Kidney epithelial cell (primary cell): ENCODE results near the gene SLC30A7. TPM values are rescaled to one million over a fixed set of nuclear protein-coding genes. Genes with fewer than 3 reads are reported as not detected.

Experiments used
- DNase-seq: peaks from one replicate; pipeline ENCODE4 v3.0.0-alpha.2; 2010; ENCODE audit warnings: low read depth
- H3K27me3 ChIP-seq: 2 replicates; pipeline ENCODE4 v1.6.0; 2011; ENCODE audit warnings: low read length; ENCODE audit not compliant: control insufficient read depth, insufficient read depth
- H3K36me3 ChIP-seq: 2 replicates; pipeline ENCODE4 v1.5.1; 2011; ENCODE audit warnings: low read length; ENCODE audit not compliant: control insufficient read depth, insufficient read depth
- H3K4me3 ChIP-seq: 2 replicates; pipeline ENCODE4 v1.5.1; 2011; ENCODE audit warnings: low read depth, mild to moderate bottlenecking, control low read depth, low read length
- CTCF ChIP-seq: IDR thresholded peaks from 2 replicates; pipeline ENCODE4 v1.5.1; 2011; ENCODE audit warnings: mild to moderate bottlenecking, moderate library complexity, low read length, control low read depth, inconsistent platforms; ENCODE audit not compliant: insufficient read depth, poor library complexity, severe bottlenecking
- total RNA-seq: library from RNA; depleted of rRNA; stranded (reverse); fragments of >200 nt; gene quantifications from 2 replicates; pipeline ENCODE4 v1.2.3, GENCODE V29; 2015

The SLC30A7 gene
- total RNA-seq, 1 donor from 2014 or later, result 40.1 TPM

DNA sequence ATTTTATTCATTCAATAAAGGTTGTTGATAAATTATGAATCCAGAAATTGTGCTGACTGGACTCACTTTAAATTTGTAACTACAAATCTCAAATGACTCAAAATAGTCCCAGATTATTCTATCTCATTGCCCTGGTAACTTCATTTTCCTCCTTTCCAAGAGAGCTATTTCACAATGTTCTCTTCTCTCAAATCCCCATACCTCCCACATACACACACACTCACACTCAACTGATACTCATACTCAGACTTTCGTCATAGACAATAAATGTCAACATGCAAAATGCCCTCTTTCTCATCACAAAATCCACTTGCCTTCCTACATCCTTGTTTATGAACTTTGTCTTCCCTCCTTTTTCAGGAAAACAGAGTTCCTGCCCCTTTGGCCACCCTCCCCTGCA lies 34.5 kb upstream of the SLC30A7 start:
- H3K27me3 ChIP-seq, result no peaks in the 10 kb centered on the region
- no peak overlapping the region for H3K4me3 ChIP-seq
- no peak for TF ChIP-seq CTCF
- DNase-seq, result no peak
- no peaks in the 10 kb centered on the region for H3K36me3 ChIP-seq

- H3K27me3 ChIP-seq, result no peaks in the 10 kb centered on the region
- no peak for TF ChIP-seq CTCF
- DNase-seq, result peak; percentile 32
- no peak overlapping the region for H3K4me3 ChIP-seq
- no peaks in the 10 kb centered on the region for H3K36me3 ChIP-seq
Measured at GRCh38 chr1:100862591-100862990, 33.3 kb upstream of the SLC30A7 start.

DNA sequence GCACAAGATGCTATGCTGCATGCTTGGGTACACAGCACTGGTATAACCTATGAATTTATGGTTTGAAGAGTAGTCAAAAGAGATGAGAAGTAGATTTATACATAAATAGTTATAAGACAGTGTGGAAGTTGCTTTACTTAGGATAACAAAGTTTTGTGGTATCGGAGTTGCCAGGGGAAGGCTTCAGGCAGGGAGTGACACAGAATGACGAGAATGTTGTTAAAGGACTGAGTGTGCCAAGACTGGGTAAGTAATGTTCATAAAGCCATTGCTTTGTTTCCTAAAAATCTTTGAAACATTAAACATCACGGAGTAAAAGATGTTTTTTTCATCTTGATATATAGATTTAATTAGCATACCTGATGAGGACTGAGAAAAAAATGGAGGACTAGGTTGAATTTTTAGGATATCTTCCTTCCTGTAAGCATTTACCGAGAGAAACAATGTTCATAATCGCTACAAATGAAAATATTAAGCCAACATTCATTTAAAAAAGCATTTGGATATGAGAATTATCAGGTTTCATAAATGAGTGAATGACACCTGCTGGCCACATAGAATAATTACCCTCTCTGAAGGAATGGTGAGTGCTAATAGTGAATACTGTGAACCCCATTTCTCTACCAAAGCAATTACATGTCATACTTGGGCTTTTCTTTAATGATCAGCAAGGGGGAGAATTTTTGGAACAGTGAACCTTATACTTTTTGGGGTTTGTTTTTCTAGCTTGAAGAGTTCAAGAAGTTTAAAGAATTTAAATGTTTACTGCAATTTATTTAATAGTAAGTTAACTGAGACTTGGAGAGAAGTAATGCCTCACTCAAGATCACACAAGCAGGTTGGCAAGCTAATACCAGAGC lies 29.6 kb upstream of the SLC30A7 start:
- DNase-seq, result no peak
- peak; percentile 44 for TF ChIP-seq CTCF

DNA sequence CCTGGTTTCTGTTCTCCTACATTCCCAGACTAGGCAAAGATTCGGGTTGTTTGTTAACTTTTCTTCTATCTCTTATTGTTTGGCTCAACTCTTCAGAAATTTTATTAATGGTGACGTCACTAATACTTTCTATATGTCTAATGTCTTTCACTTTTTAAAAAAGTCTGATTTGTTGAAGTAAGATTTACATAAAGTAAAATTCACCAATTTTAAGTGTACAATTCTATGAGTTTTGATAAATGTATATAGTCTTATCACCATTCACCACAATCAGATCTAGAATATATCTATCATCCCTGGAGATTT lies 29.0 kb upstream of the SLC30A7 start:
- no peak for DNase-seq
- no peak for TF ChIP-seq CTCF
- H3K27me3 ChIP-seq, result no peaks in the 10 kb centered on the region
- no peaks in the 10 kb centered on the region for H3K36me3 ChIP-seq
- H3K4me3 ChIP-seq, result no peak overlapping the region

More for the DNA sequence above, 29.6 kb upstream of the SLC30A7 start:
- Histone ChIP-seq H3K27me3 (no peaks in the 10 kb centered on the region), H3K4me3 (no peak overlapping the region), H3K36me3 (no peaks in the 10 kb centered on the region)

- DNase-seq, result no peak
- peak; percentile 49 for TF ChIP-seq CTCF
- H3K36me3 ChIP-seq, result no peaks in the 10 kb centered on the region
- no peak overlapping the region for H3K4me3 ChIP-seq
- H3K27me3 ChIP-seq, result no peaks in the 10 kb centered on the region
Measured at GRCh38 chr1:100868364-100868995, 27.4 kb upstream of the SLC30A7 start.

DNA sequence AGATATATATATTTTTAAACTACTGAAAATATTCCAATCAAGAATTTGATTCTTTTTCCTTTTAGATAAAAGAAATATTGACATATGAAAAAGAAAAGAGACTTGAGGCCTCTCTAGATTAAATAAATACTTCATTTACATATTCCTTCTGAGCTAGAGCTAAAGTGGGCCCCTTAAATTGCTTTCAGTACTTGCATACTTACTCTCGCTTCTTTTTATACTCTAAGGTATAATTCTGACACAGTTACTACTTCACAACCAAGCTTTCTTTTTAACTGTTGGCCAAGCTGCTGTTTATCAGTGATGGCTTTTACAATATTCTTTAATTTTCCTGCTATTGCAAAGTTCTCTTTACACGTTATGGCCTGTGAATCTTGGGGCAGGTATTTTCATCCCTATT lies 25.9 kb upstream of the SLC30A7 start:
- no peak overlapping the region for H3K4me3 ChIP-seq
- H3K27me3 ChIP-seq, result no peaks in the 10 kb centered on the region
- DNase-seq, result no peak
- H3K36me3 ChIP-seq, result no peaks in the 10 kb centered on the region
- TF ChIP-seq CTCF, result no peak
